GM12892 (cell line): Measurements from ENCODE around the gene EIF5AL1.
"Not testable (repeated sequence)": the region's sequence is repeated elsewhere in the genome, so short reads cannot be mapped to it uniquely, and the experiment has no call there.

ENCODE experiments used
- POLR2AphosphoS5 ChIP-seq: IDR thresholded peaks from 2 replicates; pipeline ENCODE4 v1.6.1; 2011; ENCODE audit warnings: low read depth, low read length, control low read depth
- TAF1 ChIP-seq: IDR thresholded peaks from 2 replicates; pipeline ENCODE4 v1.6.1; 2011; ENCODE audit warnings: low read depth, mild to moderate bottlenecking, control low read depth, low read length, borderline replicate concordance

DNA sequence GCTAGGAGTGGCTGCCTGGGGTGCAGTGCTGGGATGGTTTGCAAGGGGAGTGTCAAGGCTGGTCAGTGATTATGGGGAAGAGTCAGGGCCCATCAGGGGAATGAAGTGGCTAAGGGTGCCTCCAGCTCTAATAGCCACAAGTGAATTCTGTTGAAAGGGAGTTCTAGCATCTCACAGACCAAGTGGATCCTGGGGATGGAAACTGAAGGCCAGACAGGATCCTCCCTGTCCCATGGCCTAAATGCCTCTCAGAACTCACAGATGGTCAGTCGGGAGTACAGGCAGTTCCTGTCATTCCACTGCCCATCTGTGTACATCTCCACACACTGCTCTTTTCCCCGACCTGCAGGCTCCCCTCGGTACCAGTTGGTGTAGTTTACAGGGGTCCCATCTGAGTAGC, 44.6 kb downstream of the EIF5AL1 start:
- TF ChIP-seq POLR2AphosphoS5, TAF1: not testable (repeated sequence)
